ENCODE measurements around the gene ZFP90.
A peak's percentile ranks its signal among the peaks of the same experiment; 100 is the strongest.

The ZFP90 gene

DNA sequence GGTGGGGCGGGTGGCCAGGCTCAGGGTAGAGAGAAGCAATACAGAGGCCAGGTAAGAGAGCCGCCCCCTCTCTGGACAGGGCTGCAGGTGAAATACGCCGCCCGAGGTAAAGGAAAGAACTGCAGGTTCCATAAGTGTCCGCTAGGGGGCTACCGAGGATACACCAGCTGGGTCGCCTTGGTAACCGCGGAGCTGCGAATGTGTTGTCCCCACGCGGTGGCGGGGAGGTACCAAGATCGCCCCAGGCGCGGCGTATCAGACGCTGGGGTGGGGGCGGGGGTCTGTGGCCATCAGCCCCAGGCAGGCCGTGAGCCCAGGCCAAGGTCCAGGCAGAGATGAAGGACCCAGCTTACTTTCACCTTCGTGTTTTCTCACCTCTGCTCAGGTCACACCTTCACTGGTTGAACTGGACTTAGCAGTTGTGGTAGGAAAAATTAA, 18.4 kb upstream of the ZFP90 start:
- Histone ChIP-seq H3K27me3 (ENCODE audit: insufficient read depth, low read depth, severe bottlenecking) (no peaks in the 10 kb centered on the region), H3K9me3 (ENCODE audit: severe bottlenecking) (no peaks in the 10 kb centered on the region), H3K36me3 (no peaks in the 10 kb centered on the region), H3K27ac (no peak overlapping the region), H3K4me3 (ENCODE audit: low read depth, low read length) (peak overlapping the region; percentile 20)
- TF ChIP-seq, protein P1, sequence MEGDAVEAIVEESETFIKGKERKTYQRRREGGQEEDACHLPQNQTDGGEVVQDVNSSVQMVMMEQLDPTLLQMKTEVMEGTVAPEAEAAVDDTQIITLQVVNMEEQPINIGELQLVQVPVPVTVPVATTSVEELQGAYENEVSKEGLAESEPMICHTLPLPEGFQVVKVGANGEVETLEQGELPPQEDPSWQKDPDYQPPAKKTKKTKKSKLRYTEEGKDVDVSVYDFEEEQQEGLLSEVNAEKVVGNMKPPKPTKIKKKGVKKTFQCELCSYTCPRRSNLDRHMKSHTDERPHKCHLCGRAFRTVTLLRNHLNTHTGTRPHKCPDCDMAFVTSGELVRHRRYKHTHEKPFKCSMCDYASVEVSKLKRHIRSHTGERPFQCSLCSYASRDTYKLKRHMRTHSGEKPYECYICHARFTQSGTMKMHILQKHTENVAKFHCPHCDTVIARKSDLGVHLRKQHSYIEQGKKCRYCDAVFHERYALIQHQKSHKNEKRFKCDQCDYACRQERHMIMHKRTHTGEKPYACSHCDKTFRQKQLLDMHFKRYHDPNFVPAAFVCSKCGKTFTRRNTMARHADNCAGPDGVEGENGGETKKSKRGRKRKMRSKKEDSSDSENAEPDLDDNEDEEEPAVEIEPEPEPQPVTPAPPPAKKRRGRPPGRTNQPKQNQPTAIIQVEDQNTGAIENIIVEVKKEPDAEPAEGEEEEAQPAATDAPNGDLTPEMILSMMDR (IDR thresholded peaks at IDR 0.05; ENCODE audit: low read depth, low read length), result peak; percentile 98
- DNase-seq, result peak; percentile 95

GRCh38 chr16:68524069-68524820, 14.8 kb upstream of the ZFP90 start:
- Histone ChIP-seq H3K27ac (no peak overlapping the region), H3K36me3 (no peaks in the 10 kb centered on the region), H3K27me3 (ENCODE audit: insufficient read depth, low read depth, severe bottlenecking) (no peaks in the 10 kb centered on the region), H3K9me3 (ENCODE audit: severe bottlenecking) (no peaks in the 10 kb centered on the region), H3K4me3 (ENCODE audit: low read depth, low read length) (no peak overlapping the region)
- TF ChIP-seq, protein P1 (IDR thresholded peaks at IDR 0.05; ENCODE audit: low read depth, low read length), result no peak
- no peak for DNase-seq

DNA sequence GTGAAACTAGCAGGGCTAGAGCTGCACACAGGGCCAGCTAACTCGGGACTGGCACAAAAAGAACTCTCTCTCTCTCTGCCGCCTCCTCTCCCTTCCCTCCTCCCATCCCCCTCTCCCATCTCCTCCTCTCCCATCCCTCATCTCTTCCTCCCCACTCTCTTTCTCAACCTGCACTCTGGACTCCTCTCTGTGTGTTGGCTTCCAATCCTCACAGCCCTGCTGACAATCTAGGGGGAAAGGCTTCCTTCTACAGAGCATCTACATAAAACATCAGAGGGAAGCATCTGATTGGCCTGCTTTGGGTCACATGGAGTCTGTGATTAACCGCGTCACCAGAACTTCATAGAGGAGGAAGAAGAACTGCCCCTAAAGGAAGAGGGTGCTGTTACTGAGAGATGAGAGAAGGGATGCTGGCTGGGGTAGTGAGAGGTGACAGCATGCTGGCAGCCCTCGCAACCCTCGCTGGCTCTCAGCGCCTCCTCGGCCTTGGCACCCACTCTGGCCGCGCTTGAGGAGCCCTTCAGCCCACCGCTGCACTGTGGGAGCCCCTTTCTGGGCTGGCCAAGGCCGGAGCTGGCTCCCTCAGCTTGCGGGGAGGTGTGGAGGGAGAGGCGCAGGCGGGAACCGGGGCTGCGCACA, 12.8 kb upstream of the ZFP90 start:
- DNase-seq, result no peak
- TF ChIP-seq, protein P1 (IDR thresholded peaks at IDR 0.05; ENCODE audit: low read depth, low read length), result no peak
- Histone ChIP-seq H3K27me3 (ENCODE audit: insufficient read depth, low read depth, severe bottlenecking) (no peaks in the 10 kb centered on the region), H3K36me3 (no peaks in the 10 kb centered on the region), H3K4me3 (ENCODE audit: low read depth, low read length) (no peak overlapping the region), H3K9me3 (ENCODE audit: severe bottlenecking) (no peaks in the 10 kb centered on the region), H3K27ac (no peak overlapping the region)

DNA sequence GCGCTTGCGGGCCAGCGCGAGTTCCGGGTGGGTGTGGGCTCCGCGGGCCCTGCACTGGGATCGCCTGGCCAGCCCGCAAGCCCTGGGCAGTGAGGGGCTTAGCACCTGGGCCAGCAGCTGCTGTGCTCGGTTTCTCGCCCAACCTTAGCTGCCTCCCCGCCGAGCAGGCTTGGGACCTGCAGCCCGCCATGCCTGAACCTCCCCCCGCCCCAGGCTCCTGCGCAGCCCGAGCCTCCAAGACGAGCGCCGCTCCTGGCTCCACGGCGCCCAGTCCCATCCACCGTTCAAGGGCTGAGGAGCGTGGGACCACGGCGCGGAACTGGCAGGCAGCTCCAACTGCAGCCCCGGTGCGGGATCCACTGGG, 12.3 kb upstream of the ZFP90 start:
- TF ChIP-seq, protein P1 (IDR thresholded peaks at IDR 0.05; ENCODE audit: low read depth, low read length), result no peak
- no peaks in the 10 kb centered on the region for H3K9me3 ChIP-seq (ENCODE audit: severe bottlenecking)
- DNase-seq, result no peak
- H3K4me3 ChIP-seq (ENCODE audit: low read depth, low read length), result no peak overlapping the region
- H3K36me3 ChIP-seq, result no peaks in the 10 kb centered on the region
- no peaks in the 10 kb centered on the region for H3K27me3 ChIP-seq (ENCODE audit: insufficient read depth, low read depth, severe bottlenecking)
- H3K27ac ChIP-seq, result no peak overlapping the region

DNA sequence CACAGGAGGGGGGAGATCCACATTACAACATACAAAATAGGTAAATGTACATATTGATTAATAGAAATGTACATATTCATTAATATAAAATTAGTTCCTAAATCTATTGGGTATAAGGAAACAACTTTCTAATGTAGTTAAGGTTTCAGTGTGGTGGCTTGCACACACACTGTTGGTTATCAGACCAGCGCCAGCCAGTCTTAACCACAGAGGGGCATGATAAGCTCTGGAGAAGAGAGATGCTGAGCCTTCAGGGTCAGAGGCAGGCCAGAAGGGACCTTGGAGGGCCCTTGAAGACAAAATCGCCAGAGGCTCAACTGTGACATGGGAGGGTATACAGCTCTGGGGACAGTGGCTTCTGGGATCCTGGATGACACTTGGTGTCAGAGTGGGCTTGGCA, 10.9 kb upstream of the ZFP90 start:
- no peaks in the 10 kb centered on the region for H3K9me3 ChIP-seq (ENCODE audit: severe bottlenecking)
- peaks cover under 1% of the 10 kb centered on the region; the same call in 1 of the 2 replicates for H3K36me3 ChIP-seq
- DNase-seq, result no peak
- TF ChIP-seq, protein P1 (IDR thresholded peaks at IDR 0.05; ENCODE audit: low read depth, low read length), result no peak
- no peak overlapping the region for H3K27ac ChIP-seq
- no peaks in the 10 kb centered on the region for H3K27me3 ChIP-seq (ENCODE audit: insufficient read depth, low read depth, severe bottlenecking)
- H3K4me3 ChIP-seq (ENCODE audit: low read depth, low read length), result no peak overlapping the region

Data from WERI-Rb-1 (cell line).